Fibroblast of pulmonary artery (primary cell): ENCODE data around the gene ABCA6.

Source experiments
- DNase-seq: peaks from one replicate; pipeline ENCODE4 v3.0.0-alpha.2; 2010; ENCODE audit warnings: low read depth
- H3K4me3 ChIP-seq: replicated peaks from 2 replicates; pipeline ENCODE4 v1.5.1; 2011; ENCODE audit warnings: low read depth, mild to moderate bottlenecking, control low read depth, low read length, moderate library complexity
- CTCF ChIP-seq: IDR thresholded peaks from 2 replicates; pipeline ENCODE4 v1.5.1; 2011; ENCODE audit warnings: mild to moderate bottlenecking, control low read depth, low read length, inconsistent platforms; ENCODE audit errors: missing control alignments

ABCA6 gene

DNA sequence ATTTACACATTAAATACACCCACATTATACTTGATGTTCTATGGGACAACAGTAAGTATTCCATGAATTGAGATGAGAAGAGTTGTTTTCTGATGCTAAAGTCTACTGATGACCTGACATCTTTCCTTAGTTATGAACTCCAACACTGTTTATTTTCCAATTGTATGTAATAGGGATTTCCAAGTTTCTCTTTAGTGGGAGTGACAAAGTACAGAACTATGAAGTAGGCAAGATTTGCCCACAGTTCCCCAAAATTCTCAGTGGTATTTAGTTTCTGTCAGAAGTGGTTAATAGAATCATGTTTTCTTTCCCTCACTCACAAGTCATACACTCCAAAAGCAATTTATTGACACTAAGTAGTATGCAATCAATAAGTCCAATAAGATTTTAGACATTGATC is 22.5 kb upstream of the ABCA6 start:
- no peak for TF ChIP-seq CTCF
- H3K4me3 ChIP-seq: no peak overlapping the region
- DNase-seq: no peak

- TF ChIP-seq CTCF: no peak
- no peak for DNase-seq
- no peak overlapping the region for H3K4me3 ChIP-seq
These were observed 17.7 kb upstream of the ABCA6 start for GRCh38 chr17:69159418-69159817.

DNA sequence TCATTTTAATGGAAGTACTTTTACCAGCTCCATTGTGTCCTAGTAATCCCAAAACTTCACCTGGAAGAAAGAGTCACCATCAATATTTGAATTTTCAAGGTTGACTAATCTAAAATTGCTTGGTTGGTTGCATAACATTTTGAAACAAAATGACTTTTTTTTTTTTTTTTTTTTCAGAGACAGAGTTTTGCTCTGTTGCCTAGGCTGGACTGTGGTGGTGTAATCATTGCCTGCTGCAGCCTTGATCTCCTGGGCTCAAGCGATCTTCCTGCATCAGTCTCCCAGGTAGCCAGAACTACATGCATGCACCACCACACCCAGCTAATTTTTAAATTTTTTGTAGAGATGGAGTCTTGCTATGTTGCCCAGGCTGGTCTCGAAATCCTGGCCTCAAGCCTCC is 12.6 kb upstream of the ABCA6 start:
- no peak overlapping the region for H3K4me3 ChIP-seq
- no peak for TF ChIP-seq CTCF
- no peak for DNase-seq

DNA sequence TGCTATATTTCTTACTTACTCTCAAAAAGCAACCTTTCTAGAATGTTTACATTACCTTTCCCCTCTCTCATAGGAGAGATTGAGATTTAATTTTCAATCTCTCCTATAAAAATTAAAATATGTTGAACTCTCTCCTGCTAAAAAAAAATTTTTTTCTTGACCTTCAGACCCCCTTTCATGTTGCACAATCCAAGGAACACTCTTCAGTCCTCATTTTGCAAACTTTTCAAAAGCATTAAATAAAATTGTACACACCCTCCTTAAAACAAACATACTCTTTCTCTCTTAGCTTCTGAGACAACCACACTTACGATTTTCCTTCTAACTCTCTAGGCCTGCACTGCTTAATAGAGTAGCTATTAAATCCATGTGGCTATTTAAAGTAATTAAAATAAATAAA is 8.6 kb upstream of the ABCA6 start:
- no peak for DNase-seq
- no peak overlapping the region for H3K4me3 ChIP-seq
- no peak for TF ChIP-seq CTCF

DNA sequence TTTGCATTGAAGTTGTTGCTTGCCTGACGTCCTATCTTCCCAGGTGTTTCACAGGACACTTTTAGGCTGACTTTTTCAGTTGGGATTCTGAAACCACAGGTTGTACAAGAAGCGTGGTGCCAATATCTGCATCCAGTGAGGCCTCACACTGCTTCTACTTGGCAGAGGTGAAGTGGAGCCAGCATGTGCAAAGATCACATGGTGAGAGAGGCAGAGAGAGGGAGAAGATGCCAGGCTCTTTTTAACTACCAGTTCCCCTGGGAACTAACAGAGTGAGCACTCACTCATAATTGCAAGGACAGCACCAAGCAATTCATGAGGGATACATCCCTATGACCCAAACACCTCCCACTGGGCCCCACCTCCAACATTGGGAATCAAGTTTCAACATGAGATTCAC is 5.8 kb upstream of the ABCA6 start:
- TF ChIP-seq CTCF: no peak

DNA sequence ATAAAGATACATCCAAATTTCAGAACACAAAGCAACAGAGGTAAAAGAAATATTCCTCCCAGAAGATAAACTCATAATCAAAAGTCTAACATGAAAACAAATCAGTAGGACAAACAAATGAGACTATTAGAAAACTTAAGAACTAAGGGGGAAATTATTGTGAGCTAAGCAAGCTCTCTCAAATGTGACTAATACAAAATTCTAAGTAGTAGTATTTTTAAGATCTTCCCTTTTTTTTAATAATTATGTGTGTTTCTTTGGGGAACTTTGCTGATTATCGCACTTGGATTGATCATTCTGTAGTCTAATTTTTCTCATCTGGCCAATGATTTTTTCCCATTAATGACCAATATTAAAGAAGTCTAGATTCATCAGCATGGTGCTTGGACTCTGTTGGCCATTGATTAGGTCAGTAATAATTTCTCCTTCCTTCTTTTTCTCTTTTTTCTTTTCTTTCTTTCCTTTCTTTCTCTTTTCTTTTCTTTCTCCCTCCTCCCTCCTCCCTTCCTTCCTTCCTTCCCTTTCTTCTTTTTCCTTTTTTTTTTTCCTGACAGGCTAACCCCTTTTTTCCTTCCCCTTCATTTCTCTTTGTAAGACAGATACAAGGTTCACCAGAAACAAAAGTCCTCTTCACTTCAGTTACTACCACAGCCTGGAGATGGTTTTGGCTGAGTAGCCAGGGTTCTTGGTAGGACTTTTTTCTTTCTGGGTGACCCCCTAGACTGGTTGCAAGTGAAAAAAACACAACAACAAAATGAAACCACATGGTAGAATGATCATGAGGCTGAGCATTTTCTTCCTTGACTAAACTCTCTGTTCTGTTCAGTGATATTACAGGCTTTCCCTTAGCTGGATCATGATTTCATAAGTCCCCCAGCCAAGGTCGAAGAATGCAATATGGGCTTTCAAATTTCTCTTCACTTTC is 2.9 kb upstream of the ABCA6 start:
- no peak for TF ChIP-seq CTCF
- no peak overlapping the region for H3K4me3 ChIP-seq
- no peak for DNase-seq

More for the DNA sequence above, 5.8 kb upstream of the ABCA6 start:
- no peak for DNase-seq
- no peak overlapping the region for H3K4me3 ChIP-seq
